ENCODE data around the gene MPV17. TPM values are rescaled to one million over a fixed set of nuclear protein-coding genes. Genes with fewer than 3 reads are reported as not detected.

MPV17 gene
- total RNA-seq, 1 donor from 2014 or later = 71.3 TPM

- TF ChIP-seq, protein P1, sequence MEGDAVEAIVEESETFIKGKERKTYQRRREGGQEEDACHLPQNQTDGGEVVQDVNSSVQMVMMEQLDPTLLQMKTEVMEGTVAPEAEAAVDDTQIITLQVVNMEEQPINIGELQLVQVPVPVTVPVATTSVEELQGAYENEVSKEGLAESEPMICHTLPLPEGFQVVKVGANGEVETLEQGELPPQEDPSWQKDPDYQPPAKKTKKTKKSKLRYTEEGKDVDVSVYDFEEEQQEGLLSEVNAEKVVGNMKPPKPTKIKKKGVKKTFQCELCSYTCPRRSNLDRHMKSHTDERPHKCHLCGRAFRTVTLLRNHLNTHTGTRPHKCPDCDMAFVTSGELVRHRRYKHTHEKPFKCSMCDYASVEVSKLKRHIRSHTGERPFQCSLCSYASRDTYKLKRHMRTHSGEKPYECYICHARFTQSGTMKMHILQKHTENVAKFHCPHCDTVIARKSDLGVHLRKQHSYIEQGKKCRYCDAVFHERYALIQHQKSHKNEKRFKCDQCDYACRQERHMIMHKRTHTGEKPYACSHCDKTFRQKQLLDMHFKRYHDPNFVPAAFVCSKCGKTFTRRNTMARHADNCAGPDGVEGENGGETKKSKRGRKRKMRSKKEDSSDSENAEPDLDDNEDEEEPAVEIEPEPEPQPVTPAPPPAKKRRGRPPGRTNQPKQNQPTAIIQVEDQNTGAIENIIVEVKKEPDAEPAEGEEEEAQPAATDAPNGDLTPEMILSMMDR (conservative IDR thresholded peaks at IDR 0.05; ENCODE audit: low read depth, low read length) = no peak
- DNase-seq (ENCODE audit: low read depth) = no peak
These were observed 8.8 kb downstream of the MPV17 start for GRCh38 chr2:27313882-27314645.

GRCh38 chr2:27312152-27312551 is 10.7 kb downstream of the MPV17 start:
- H3K4me3 ChIP-seq (ENCODE audit: low read depth, low read length) = no peak overlapping the region
- TF ChIP-seq, protein P1 (conservative IDR thresholded peaks at IDR 0.05; ENCODE audit: low read depth, low read length) = no peak
- DNase-seq (ENCODE audit: low read depth) = no peak

More at GRCh38 chr2:27313882-27314645, 8.8 kb downstream of the MPV17 start:
- H3K4me3 ChIP-seq (ENCODE audit: low read depth, low read length) = no peak overlapping the region

DNA sequence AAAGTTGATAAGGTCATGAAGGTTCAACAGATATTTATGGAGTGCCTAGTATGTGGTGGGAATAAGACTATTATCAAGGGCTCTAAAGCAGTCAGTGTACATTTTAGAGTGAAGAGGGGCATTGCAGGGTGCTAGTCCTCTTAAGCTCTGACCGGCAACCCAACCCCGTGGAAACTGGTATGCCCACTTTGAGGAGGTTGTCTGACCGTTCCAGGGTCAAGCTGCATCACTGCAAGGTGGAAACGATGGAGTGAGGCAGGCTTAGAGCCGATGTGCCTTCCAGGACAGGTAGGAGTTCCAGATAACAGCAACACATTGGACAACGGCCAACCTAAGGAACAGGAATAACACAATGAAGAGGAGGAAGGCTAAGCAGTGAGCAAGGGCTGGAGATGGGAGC is 13.2 kb downstream of the MPV17 start:
- DNase-seq (ENCODE audit: low read depth) = no peak
- H3K4me3 ChIP-seq (ENCODE audit: low read depth, low read length) = no peak overlapping the region
- TF ChIP-seq, protein P1 (conservative IDR thresholded peaks at IDR 0.05; ENCODE audit: low read depth, low read length) = no peak

GRCh38 chr2:27308359-27308881 is 14.5 kb downstream of the MPV17 start, which contains the start of gene UCN:
TSS of gene UCN (minus strand) at chr2:27308445. CDS start at chr2:27307895, 550 bp downstream.
- no peak for DNase-seq (ENCODE audit: low read depth)
- TF ChIP-seq, protein P1 (conservative IDR thresholded peaks at IDR 0.05; ENCODE audit: low read depth, low read length) = no peak
- no peak within 1 kb of the TSS for H3K4me3 ChIP-seq (ENCODE audit: low read depth, low read length)

DNA sequence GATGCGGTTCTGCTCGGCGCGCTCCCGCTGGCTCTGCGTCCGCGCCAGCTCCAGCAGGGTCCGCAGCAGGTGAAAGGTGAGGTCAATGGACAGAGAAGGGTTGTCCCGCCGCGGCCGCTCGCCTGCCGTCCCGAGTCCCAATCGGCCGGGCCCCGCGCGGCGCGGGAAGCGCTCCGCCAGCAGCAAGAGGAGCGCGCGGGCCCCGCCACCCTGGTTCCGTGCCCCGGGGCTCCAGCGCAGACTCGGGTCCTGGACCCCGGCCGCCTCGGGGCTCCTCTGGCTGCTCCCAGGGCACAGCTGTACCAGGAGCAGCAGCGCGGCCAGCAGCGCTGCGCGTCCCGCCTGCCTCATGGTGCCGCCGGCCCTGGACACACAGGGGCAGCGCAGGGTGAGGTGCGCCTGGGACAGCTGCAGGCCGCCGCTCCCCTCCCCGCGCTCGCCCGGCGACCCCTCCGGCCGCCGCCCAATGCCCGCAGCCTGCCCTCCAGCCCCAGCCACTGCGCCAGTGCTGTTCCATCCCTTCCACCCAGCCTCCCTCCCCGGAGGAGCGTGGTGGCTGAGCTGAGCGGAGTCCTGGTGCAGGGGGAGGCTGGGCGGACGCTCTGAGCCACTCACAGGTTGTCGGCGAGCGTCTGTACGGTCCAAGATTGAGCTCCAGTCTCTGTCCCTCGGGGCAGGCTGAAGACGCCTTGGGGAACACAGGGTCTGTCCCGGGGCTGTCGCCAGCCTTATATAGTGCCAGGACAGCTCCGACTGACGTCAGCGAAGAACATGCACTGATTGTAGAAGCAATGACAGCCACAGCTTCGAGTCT is 15.1 kb downstream of the MPV17 start:
- TF ChIP-seq, protein P1 (conservative IDR thresholded peaks at IDR 0.05; ENCODE audit: low read depth, low read length) = no peak
- DNase-seq (ENCODE audit: low read depth) = no peak
- no peak overlapping the region for H3K4me3 ChIP-seq (ENCODE audit: low read depth, low read length)

DNA sequence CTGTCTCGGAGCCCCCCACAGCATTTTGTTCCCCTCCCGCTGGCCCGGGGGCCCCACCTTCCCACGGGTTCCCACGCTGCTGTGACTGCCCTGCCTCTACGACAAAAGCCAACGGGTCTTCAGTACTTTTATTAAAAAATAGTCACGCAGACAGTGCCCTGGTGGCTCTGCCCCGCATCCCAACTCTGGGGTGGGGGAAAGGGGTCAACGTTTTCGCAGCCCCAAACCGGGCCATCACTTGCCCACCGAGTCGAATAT is 15.7 kb downstream of the MPV17 start:
- DNase-seq (ENCODE audit: low read depth) = no peak
- H3K4me3 ChIP-seq (ENCODE audit: low read depth, low read length) = no peak overlapping the region
- TF ChIP-seq, protein P1 (conservative IDR thresholded peaks at IDR 0.05; ENCODE audit: low read depth, low read length) = no peak

Data from epithelial cell of proximal tubule (primary cell).